Uterus (tissue), 4 donors: ENCODE data around the gene NFATC1. TPM values are rescaled to one million over a fixed set of nuclear protein-coding genes. Genes with fewer than 3 reads are reported as not detected.

ENCODE experiments used
- DNase-seq, 2 donors: peaks; one replicate each; pipeline ENCODE4 v3.0.0-alpha.2; 2019 to 2020
- H3K27ac ChIP-seq, 2 donors: fragments of 200-600 bp; sonication (generic); 1 replicate in 1 of 2; 2 replicates in 1 of 2; pipeline ENCODE4 v1.5.1; 2016 to 2018
- H3K27me3 ChIP-seq, 2 donors: fragments of 200-600 bp; sonication (generic); one replicate each; pipeline ENCODE4 v1.5.1; 2018 to 2019; ENCODE audit warnings: control low read depth in 1 of 2
- H3K36me3 ChIP-seq, 2 donors: fragments of 200-600 bp; sonication (generic); one replicate each; pipeline ENCODE4 v1.5.1; 2019; ENCODE audit warnings: control low read depth in 1 of 2
- H3K4me1 ChIP-seq, 2 donors: fragments of 200-600 bp; sonication (generic); one replicate each; pipeline ENCODE4 v1.5.1; 2018 to 2019; ENCODE audit warnings: control low read depth in 1 of 2
- H3K4me3 ChIP-seq, 2 donors: fragments of 200-600 bp; sonication (generic); 1 replicate in 1 of 2; 2 replicates in 1 of 2; pipeline ENCODE4 v1.5.1; 2018 to 2019; ENCODE audit warnings: mild to moderate bottlenecking in 1 of 2
- H3K9me3 ChIP-seq, 2 donors: fragments of 200-600 bp; sonication (generic); one replicate each; pipeline ENCODE4 v1.5.1; 2019; ENCODE audit warnings: control low read depth in 1 of 2
- POLR2A ChIP-seq, 2 donors: fragments of 450-650 bp; IDR thresholded peaks; one replicate each; pipeline ENCODE4 v1.6.1; 2016; ENCODE audit warnings: antibody characterized with exemption in 2 of 2, mild to moderate bottlenecking in 1 of 2, moderate library complexity in 1 of 2
- intact Hi-C: fragments of 100-400 bp; cut with DNase I; formaldehyde crosslinking; loops from one replicate; pipeline ENCODE4 v1.15.1; 2023; ENCODE audit warnings: low total_unique reads
- total RNA-seq, 4 donors: library from RNA; depleted of rRNA in 3 of 4; stranded (reverse); fragments of >200 nt in 3 of 4; gene quantifications; one replicate each; pipeline versions ENCODE4 v1.1.0 to v1.2.4, GENCODE V29; 2014 to 2023
- TF ChIP-seq, protein P1 (sequence below), 4 experiments: fragments of 200-600 bp in 2 of 4; fragments of 450-650 bp in 2 of 4; sonication (generic) in 2 of 4; IDR thresholded peaks; one replicate each; pipeline ENCODE4 v1.5.1; 2016 to 2019; ENCODE audit warnings: antibody characterized with exemption in 4 of 4, mild to moderate bottlenecking in 2 of 4, moderate library complexity in 1 of 4
- donor health status: DM: yes; HTN: yes; CAD: no.

NFATC1 gene
- total RNA-seq, 4 donors from 2014 or later, result 9.2 to 25.1 (median 14.6) TPM

- Histone ChIP-seq H3K4me3 (no peak overlapping the region), H3K27ac (no peak overlapping the region), H3K4me1 (no peaks in the 10 kb centered on the region), H3K27me3 (no peaks in the 10 kb centered on the region), H3K36me3 (no peaks in the 10 kb centered on the region), H3K9me3 (no peaks in the 10 kb centered on the region)
- intact Hi-C loops, result no loop called here
- DNase-seq, result no peak
- TF ChIP-seq, protein P1, sequence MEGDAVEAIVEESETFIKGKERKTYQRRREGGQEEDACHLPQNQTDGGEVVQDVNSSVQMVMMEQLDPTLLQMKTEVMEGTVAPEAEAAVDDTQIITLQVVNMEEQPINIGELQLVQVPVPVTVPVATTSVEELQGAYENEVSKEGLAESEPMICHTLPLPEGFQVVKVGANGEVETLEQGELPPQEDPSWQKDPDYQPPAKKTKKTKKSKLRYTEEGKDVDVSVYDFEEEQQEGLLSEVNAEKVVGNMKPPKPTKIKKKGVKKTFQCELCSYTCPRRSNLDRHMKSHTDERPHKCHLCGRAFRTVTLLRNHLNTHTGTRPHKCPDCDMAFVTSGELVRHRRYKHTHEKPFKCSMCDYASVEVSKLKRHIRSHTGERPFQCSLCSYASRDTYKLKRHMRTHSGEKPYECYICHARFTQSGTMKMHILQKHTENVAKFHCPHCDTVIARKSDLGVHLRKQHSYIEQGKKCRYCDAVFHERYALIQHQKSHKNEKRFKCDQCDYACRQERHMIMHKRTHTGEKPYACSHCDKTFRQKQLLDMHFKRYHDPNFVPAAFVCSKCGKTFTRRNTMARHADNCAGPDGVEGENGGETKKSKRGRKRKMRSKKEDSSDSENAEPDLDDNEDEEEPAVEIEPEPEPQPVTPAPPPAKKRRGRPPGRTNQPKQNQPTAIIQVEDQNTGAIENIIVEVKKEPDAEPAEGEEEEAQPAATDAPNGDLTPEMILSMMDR (IDR thresholded peaks at IDR 0.05), result no peak
- TF ChIP-seq POLR2A (IDR thresholded peaks at IDR 0.05), result no peak
These were observed 54.0 kb downstream of the NFATC1 start for GRCh38 chr18:79449551-79450288.

- H3K4me1 ChIP-seq, result no peaks in the 10 kb centered on the region
- no peak overlapping the region for H3K27ac ChIP-seq
- intact Hi-C loops, result no loop called here
These were observed 54.8 kb downstream of the NFATC1 start for GRCh38 chr18:79450289-79451080.

DNA sequence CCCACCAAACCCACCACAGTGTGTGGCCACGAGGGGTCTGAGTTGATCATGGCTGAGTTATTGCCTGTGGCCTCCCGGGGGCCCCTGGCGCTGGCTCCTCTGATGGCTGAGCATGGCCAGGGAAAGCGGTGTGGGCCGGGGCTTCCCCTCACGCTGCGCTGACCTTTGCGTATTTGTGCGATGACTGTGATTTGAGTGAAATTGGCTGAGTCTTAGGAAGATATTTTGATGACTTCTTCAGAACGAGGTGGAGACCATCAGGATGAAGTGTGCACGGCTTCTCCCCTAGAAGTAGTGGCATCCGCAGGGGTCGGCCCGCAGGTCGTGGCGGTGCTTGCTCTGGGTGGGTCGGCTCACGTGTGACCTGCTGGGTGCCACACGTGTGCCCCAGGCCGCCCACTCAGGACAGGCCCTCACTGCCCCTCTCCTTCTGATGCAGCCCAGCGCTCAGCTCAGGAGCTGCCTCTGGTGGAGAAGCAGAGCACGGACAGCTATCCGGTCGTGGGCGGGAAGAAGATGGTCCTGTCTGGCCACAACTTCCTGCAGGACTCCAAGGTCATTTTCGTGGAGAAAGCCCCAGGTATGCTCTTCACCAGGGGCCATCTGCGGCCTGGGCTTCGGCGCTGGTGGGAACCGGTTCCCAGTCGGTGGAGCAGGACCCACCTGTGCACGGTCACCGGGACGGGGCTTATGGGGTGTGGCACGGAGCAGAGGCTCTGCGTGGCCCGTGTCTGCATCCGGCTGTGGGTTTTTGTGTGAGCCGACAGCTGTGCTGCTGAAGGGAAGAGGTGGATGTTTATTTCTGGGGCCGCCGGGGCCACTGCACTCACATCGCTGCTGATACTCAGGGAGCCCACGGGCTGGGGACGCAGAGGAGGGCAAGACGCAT lies 55.8 kb downstream of the NFATC1 start:
- intact Hi-C loops, result no loop called here
- no peak for DNase-seq
- H3K27me3 ChIP-seq, result no peaks in the 10 kb centered on the region
- no peaks in the 10 kb centered on the region for H3K4me1 ChIP-seq
- H3K36me3 ChIP-seq, result no peaks in the 10 kb centered on the region
- H3K4me3 ChIP-seq, result no peak overlapping the region
- no peak for TF ChIP-seq POLR2A (IDR thresholded peaks at IDR 0.05)
- TF ChIP-seq, protein P1 (IDR thresholded peaks at IDR 0.05), result no peak
- H3K9me3 ChIP-seq, result no peaks in the 10 kb centered on the region
- H3K27ac ChIP-seq, result no peak overlapping the region

More at GRCh38 chr18:79450289-79451080, 54.8 kb downstream of the NFATC1 start:
- no peak for TF ChIP-seq POLR2A (IDR thresholded peaks at IDR 0.05)
- TF ChIP-seq, protein P1 (IDR thresholded peaks at IDR 0.05), result no peak
- DNase-seq, result no peak
- no peaks in the 10 kb centered on the region for H3K9me3 ChIP-seq
- no peaks in the 10 kb centered on the region for H3K36me3 ChIP-seq
- H3K27me3 ChIP-seq, result no peaks in the 10 kb centered on the region
- H3K4me3 ChIP-seq, result no peak overlapping the region

DNA sequence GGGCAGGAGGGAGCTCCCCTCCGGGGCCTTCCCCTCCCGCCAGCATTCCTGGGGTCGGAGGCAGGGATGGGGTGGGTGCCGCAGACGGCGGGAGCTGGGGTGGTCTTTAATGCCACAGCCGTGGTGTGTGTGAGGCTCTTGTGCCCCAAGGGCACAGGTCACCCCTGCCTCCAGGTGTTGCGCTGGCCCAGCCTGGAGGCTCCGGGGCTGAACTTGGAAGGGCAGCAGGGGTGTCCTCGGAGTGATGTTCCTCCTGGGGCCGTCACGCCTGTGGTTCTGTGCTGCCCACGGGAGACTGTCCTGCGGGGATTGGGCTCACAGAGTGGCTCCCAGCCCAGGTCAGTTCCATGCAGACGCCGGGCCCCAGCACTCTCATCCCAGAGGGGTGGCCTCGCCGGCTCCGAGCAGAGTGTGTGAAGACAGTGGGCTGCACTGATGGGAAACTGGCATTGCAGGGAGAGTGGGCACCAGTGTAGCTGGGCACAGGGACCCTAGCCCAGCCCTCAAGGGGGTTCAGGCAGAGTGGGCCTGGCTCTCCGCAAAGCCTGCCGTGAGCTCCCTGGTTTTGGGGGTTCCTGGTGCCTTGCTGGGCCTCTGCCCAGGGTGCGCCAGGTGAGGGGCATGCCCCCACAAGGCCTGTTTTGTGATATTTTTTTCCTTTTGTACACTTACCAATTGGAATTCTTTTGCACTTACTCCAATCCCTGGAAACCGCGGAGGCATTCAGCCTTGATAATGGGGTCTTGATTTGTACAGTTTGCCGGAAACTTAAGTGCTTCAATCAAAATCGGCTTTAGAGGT lies 56.7 kb downstream of the NFATC1 start:
- H3K27me3 ChIP-seq, result no peaks in the 10 kb centered on the region
- no peaks in the 10 kb centered on the region for H3K9me3 ChIP-seq
- no peak overlapping the region for H3K4me3 ChIP-seq
- no peak for TF ChIP-seq POLR2A (IDR thresholded peaks at IDR 0.05)
- TF ChIP-seq, protein P1 (IDR thresholded peaks at IDR 0.05), result no peak
- no peak for DNase-seq
- H3K36me3 ChIP-seq, result no peaks in the 10 kb centered on the region
- H3K27ac ChIP-seq, result no peak overlapping the region
- no peaks in the 10 kb centered on the region for H3K4me1 ChIP-seq
- intact Hi-C loops, result no loop called here
